ENCODE measurements around the gene HIPK1. TPM values are rescaled to one million over a fixed set of nuclear protein-coding genes. Genes with fewer than 3 reads are reported as not detected.

Gene HIPK1
- total RNA-seq, 1 experiment from 2014 or later = 41.5 TPM

DNA sequence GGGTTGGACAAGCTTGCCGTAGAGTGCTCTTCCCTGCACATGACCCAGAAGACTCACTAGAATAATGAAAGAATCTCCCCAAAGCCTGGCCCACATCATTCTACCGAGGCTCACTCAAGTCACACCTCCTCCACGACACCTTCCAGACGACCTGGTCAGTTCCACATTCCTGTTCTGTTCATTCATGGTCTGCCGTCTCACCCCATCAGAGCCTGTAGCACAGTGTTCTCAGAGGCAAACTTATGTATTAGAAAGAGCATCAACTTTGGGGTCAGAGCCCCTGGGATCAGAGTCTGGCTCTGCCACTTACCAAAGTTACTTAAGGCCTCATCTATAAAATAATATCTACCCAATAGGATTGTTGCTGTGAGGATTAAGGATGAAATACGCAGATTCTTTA lies 57.7 kb downstream of the HIPK1 start:
- in situ Hi-C loops (cut with HindIII; ENCODE audit: low pct_unique_long_range_greater_than_20kb, low sequenced_read_pairs) (no loop called here), intact Hi-C loops (cut with micrococcal nuclease; ENCODE audit: unreplicated experiment) (no loop called here)
- ChIA-PET CTCF (no interaction called here), POLR2A (no interaction called here)
- TF ChIP-seq, protein P1, sequence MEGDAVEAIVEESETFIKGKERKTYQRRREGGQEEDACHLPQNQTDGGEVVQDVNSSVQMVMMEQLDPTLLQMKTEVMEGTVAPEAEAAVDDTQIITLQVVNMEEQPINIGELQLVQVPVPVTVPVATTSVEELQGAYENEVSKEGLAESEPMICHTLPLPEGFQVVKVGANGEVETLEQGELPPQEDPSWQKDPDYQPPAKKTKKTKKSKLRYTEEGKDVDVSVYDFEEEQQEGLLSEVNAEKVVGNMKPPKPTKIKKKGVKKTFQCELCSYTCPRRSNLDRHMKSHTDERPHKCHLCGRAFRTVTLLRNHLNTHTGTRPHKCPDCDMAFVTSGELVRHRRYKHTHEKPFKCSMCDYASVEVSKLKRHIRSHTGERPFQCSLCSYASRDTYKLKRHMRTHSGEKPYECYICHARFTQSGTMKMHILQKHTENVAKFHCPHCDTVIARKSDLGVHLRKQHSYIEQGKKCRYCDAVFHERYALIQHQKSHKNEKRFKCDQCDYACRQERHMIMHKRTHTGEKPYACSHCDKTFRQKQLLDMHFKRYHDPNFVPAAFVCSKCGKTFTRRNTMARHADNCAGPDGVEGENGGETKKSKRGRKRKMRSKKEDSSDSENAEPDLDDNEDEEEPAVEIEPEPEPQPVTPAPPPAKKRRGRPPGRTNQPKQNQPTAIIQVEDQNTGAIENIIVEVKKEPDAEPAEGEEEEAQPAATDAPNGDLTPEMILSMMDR (IDR thresholded peaks at IDR 0.05) = no peak
- Histone ChIP-seq H3K36me3 (ENCODE audit: control insufficient read depth, insufficient read depth, low read length) (no peaks in the 10 kb centered on the region), H3K27ac (ENCODE audit: low read length) (no peak overlapping the region), H3K9me3 (ENCODE audit: control insufficient read depth, insufficient read depth, low read depth, low read length) (no peaks in the 10 kb centered on the region), H3K27me3 (ENCODE audit: control insufficient read depth, insufficient read depth, low read length) (no peaks in the 10 kb centered on the region), H3K4me1 (ENCODE audit: control insufficient read depth, insufficient read depth, low read length) (no peaks in the 10 kb centered on the region), H3K4me3 (ENCODE audit: low read depth in 2 of 2, low read length in 2 of 2) (no peak overlapping the region)
- no TSS peak for BruUV-seq (replicated peaks)
- no peak for DNase-seq (ENCODE audit: low read depth, low spot score)
- no peak for ATAC-seq

DNA sequence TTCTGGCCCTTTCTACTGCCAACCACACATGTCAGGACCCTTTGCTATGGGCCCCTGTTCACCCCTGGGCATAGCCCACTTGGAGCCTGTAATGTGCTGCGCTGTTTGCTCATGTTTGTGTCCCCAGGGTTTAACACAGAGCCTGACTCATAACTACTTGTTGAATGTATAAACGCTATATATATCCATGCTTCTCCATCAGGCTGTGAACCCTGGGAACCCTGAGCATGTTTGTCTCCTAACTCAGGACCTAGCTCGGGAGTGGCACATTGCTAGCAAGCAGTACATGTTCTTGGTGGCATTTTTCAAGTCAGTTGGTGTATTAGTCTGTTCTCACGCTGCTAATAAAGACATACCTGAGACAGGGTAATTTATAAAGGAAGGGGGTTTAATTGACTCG lies 58.1 kb downstream of the HIPK1 start:
- POLR2A ChIA-PET = no interaction called here
- ATAC-seq (no peak), DNase-seq (ENCODE audit: low read depth, low spot score) (no peak)
- no peaks in the 10 kb centered on the region for H3K27me3 ChIP-seq (ENCODE audit: control insufficient read depth, insufficient read depth, low read length)
- BruUV-seq (replicated peaks) = no TSS peak
- TF ChIP-seq, protein P2, sequence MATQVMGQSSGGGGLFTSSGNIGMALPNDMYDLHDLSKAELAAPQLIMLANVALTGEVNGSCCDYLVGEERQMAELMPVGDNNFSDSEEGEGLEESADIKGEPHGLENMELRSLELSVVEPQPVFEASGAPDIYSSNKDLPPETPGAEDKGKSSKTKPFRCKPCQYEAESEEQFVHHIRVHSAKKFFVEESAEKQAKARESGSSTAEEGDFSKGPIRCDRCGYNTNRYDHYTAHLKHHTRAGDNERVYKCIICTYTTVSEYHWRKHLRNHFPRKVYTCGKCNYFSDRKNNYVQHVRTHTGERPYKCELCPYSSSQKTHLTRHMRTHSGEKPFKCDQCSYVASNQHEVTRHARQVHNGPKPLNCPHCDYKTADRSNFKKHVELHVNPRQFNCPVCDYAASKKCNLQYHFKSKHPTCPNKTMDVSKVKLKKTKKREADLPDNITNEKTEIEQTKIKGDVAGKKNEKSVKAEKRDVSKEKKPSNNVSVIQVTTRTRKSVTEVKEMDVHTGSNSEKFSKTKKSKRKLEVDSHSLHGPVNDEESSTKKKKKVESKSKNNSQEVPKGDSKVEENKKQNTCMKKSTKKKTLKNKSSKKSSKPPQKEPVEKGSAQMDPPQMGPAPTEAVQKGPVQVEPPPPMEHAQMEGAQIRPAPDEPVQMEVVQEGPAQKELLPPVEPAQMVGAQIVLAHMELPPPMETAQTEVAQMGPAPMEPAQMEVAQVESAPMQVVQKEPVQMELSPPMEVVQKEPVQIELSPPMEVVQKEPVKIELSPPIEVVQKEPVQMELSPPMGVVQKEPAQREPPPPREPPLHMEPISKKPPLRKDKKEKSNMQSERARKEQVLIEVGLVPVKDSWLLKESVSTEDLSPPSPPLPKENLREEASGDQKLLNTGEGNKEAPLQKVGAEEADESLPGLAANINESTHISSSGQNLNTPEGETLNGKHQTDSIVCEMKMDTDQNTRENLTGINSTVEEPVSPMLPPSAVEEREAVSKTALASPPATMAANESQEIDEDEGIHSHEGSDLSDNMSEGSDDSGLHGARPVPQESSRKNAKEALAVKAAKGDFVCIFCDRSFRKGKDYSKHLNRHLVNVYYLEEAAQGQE (IDR thresholded peaks at IDR 0.05; ENCODE audit: insufficient read depth in 1 of 2, low read depth in 2 of 2, low read length in 1 of 2) = no peak
- TF ChIP-seq TCF7L2 (IDR thresholded peaks at IDR 0.05; ENCODE audit: low read depth, low read length) = no peak
- TF ChIP-seq SIN3A (IDR thresholded peaks at IDR 0.05; ENCODE audit: borderline replicate concordance, insufficient read depth, low read depth, low read length) = no peak
- TF ChIP-seq POLR2AphosphoS5 (IDR thresholded peaks at IDR 0.05; ENCODE audit: low read depth, low read length) = no peak
- TF ChIP-seq, protein P1 (IDR thresholded peaks at IDR 0.05) = no peak
- CTCF ChIA-PET = no interaction called here
- in situ Hi-C loops (cut with HindIII; ENCODE audit: low pct_unique_long_range_greater_than_20kb, low sequenced_read_pairs) = no loop called here
- no peaks in the 10 kb centered on the region for H3K4me1 ChIP-seq (ENCODE audit: control insufficient read depth, insufficient read depth, low read length)
- H3K27ac ChIP-seq (ENCODE audit: low read length) = no peak overlapping the region
- H3K36me3 ChIP-seq (ENCODE audit: control insufficient read depth, insufficient read depth, low read length) = no peaks in the 10 kb centered on the region
- intact Hi-C loops (cut with micrococcal nuclease; ENCODE audit: unreplicated experiment) = no loop called here
- no peak overlapping the region for H3K4me3 ChIP-seq (ENCODE audit: low read depth in 2 of 2, low read length in 2 of 2)
- no peaks in the 10 kb centered on the region for H3K9me3 ChIP-seq (ENCODE audit: control insufficient read depth, insufficient read depth, low read depth, low read length)

DNA sequence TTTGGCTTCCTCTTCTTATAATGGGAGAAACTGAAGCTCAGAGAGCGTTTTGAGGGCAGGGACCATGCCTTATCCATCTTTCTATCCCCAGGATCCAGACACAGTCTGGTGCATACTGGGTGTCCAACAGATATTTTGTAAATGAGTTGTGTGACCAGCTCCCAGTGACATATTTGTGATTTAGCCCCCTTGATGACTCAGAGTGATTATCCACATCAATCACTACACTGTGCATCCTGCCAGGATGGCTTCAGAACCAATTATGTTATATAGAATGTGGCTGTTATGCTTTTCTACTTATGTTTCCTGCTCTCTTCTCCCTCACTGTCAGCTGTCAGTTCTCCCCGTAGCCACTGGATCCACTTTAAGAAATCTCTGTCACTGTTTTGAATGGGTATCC lies 61.4 kb downstream of the HIPK1 start:
- H3K27me3 ChIP-seq (ENCODE audit: control insufficient read depth, insufficient read depth, low read length) = no peaks in the 10 kb centered on the region
- DNase-seq (ENCODE audit: low read depth, low spot score) = no peak
- H3K4me3 ChIP-seq (ENCODE audit: low read depth in 2 of 2, low read length in 2 of 2) = no peak overlapping the region
- intact Hi-C loops (cut with micrococcal nuclease; ENCODE audit: unreplicated experiment) (no loop called here), in situ Hi-C loops (cut with HindIII; ENCODE audit: low pct_unique_long_range_greater_than_20kb, low sequenced_read_pairs) (no loop called here)
- ChIA-PET CTCF (no interaction called here), POLR2A (no interaction called here)
- no peaks in the 10 kb centered on the region for H3K9me3 ChIP-seq (ENCODE audit: control insufficient read depth, insufficient read depth, low read depth, low read length)
- no peak overlapping the region for H3K27ac ChIP-seq (ENCODE audit: low read length)
- ATAC-seq = no peak
- H3K4me1 ChIP-seq (ENCODE audit: control insufficient read depth, insufficient read depth, low read length) = no peaks in the 10 kb centered on the region
- TF ChIP-seq POLR2AphosphoS5 (IDR thresholded peaks at IDR 0.05; ENCODE audit: low read depth, low read length) (no peak), SIN3A (IDR thresholded peaks at IDR 0.05; ENCODE audit: borderline replicate concordance, insufficient read depth, low read depth, low read length) (no peak)
- TF ChIP-seq, protein P1 (IDR thresholded peaks at IDR 0.05) = no peak
- TF ChIP-seq, protein P2 (IDR thresholded peaks at IDR 0.05; ENCODE audit: insufficient read depth in 1 of 2, low read depth in 2 of 2, low read length in 1 of 2) = no peak
- H3K36me3 ChIP-seq (ENCODE audit: control insufficient read depth, insufficient read depth, low read length) = no peaks in the 10 kb centered on the region
- BruUV-seq (replicated peaks) = no TSS peak

Measured in Panc1 (cell line).